NCI-H526 treated with DMSO at 0.1 percent for 48 hours (cell line): ENCODE measurements around the gene AHRR.

Experiments used
- DNase-seq: peaks from one replicate; lab custom pipeline; 2025; lab: John Stamatoyannopoulos, UW

Gene AHRR

DNA sequence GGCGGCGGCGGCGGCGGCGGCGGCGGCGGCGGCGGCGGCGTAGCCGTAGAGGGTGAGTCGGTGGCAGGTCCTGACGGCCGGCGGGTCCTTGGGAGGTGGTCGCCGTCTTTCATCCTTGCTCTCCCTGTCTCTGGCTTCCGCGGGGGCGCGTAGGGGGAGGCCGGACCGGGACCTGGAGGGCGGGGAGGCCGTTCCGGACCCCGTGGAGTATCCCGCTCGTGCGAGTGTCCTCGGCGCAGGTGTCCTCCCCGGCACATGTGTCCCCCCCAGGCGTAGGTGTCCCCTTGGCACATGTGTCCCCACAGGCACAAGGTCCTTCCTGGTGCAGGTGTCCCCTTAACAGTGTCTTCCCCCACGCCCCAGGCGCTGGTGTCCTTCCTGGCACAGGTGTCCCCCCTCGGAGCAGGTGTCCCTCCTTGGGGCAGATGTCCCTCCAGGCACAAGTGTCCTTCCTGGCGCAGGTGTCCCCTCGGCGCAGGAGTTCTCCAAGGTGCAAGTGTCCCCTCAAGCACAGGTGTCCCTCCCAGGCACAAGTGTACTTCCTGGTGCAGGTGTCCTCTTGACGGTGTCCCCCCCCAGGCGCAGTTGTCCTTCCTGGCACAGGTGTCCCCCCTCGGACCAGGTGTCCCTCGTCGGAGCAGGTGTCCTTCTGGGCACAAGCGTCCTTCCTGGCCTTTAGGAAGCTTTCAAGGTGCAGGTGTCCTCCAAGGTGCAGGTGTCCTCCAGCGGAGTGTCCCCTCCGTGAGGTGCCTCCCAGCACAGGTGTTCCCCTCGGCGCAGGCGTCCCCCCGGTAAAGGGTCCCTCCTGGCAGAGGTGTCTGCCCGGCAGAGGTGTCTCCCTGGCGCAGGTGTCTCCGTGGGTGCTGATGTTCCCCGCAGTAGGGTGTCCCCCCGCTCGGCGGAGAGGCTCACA lies 122.0 kb downstream of the AHRR start:
- no peak for DNase-seq

- no peak for DNase-seq
These were observed 122.7 kb downstream of the AHRR start for GRCh38 chr5:444226-444625.

DNA sequence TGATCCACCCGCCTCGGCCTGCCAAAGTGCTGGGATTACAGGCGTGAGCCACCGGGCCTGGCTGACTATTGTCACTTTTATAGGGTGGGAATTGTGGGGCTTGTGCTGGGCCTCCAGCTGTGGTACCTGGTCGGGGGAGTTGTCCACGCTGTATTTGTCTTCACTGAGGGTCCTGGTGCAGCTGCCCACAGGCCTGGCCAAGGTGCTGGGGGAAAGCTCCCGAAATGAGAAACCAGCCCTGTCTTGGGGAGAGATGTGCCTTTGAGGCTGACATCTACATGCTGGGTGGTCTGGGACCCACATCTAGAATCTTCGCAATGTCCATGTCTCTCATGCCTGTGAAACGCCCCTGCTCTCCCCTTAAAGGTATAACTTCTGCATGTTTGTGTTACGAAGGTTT lies 124.1 kb downstream of the AHRR start:
- DNase-seq, result no peak

- no peak for DNase-seq
These were observed 124.8 kb downstream of the AHRR start for GRCh38 chr5:446066-446882.

DNA sequence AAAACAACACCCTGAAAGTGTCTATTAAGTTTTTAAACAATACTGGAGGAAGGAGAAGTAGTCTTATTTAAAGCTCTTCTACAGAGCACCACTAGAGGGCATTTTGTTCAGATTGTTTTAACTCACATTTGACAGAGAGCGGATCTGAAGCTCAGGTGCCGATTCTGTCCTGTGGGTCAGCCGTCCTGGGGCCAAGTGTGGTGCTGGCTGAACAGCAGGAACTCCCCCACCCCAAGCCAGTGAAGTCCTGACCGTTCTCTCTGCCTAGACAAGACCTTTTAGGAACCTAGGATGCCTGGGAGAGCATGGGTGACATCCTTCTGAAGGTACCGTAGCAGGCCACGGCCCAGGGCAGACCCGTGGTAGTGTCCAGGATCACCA lies 125.4 kb downstream of the AHRR start:
- DNase-seq, result peak; percentile 21

DNA sequence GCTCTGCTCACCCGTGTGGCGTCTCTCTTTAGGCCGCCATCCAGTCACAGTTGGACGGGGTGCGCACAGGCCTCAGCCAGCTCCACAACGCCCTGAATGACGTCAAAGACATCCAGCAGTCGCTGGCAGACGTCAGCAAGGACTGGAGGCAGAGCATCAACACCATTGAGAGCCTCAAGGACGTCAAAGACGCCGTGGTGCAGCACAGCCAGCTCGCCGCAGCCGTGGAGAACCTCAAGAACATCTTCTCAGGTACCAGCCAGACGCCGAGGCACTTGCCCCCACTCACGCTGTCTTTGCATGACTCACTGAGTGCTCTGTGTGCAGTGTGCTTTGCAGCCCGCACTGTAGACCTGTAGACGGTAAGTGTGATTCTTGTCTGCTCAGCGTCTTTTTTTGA lies 126.0 kb downstream of the AHRR start:
- no peak for DNase-seq

- no peak for DNase-seq
These were observed 126.7 kb downstream of the AHRR start for GRCh38 chr5:448061-448765.

GRCh38 chr5:448766-449090 lies 127.2 kb downstream of the AHRR start:
- DNase-seq, result no peak

GRCh38 chr5:449151-449550 lies 127.6 kb downstream of the AHRR start:
- no peak for DNase-seq

GRCh38 chr5:451587-452458 lies 130.3 kb downstream of the AHRR start:
- DNase-seq, result no peak

DNA sequence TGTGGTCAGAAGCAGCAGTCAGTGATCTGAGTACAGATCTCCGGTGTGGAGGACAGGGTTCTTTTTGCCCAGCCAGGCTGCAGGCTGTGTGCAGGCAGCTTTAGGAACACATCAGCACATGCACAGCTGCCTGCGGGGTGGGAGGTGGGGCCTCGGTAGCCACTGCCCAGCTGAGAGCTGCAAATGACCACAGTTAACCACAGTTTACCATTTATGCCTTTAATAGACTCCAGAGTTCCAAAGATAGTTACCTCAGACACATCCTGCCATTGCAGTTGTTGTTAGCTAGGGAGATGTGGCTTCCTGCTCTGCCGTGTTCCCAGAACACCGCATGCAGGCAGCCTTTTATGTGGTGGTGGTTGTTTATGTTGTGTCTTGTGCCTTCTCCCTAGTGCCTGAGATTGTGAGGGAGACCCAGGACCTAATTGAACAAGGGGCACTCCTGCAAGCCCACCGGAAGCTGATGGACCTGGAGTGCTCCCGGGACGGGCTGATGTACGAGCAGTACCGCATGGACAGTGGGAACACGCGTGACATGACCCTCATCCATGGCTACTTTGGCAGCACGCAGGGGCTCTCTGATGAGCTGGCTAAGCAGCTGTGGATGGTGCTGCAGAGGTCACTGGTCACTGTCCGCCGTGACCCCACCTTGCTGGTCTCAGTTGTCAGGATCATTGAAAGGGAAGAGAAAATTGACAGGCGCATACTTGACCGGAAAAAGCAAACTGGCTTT lies 131.6 kb downstream of the AHRR start:
- DNase-seq, result no peak

DNA sequence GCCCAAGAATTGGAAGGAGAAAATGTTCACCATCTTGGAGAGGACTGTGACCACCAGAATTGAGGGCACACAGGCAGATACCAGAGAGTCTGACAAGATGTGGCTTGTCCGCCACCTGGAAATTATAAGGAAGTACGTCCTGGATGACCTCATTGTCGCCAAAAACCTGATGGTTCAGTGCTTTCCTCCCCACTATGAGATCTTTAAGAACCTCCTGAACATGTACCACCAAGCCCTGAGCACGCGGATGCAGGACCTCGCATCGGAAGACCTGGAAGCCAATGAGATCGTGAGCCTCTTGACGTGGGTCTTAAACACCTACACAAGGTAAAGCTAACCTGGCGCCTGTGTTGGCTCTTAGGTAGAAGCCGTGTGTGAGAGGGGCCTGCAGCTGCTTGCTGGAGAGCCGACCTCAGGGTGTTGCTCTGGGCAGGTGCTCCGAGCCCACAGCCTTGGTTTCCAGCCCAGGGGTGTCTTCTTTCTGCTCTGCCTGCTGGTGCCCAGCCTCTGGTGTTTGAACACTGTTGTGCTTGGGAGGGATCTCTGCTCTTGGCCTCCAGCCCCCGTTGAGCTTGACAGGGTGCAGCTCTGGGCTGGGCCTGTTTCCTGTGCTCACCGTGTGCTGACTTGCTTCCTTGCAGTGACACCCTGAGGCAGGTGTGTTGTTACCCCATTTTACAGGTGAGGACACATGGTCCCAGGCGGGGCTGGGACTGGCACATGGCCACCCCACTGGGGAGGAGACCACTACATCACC lies 132.4 kb downstream of the AHRR start:
- DNase-seq, result no peak

GRCh38 chr5:454936-455335 lies 133.4 kb downstream of the AHRR start:
- DNase-seq, result no peak

- no peak for DNase-seq
These were observed 134.3 kb downstream of the AHRR start for GRCh38 chr5:455806-456205.

- DNase-seq, result no peak
These were observed 135.1 kb downstream of the AHRR start for GRCh38 chr5:456351-457194.

- no peak for DNase-seq
These were observed 135.9 kb downstream of the AHRR start for GRCh38 chr5:457195-457961.

- no peak for DNase-seq
These were observed 137.2 kb downstream of the AHRR start for GRCh38 chr5:458547-459353.
